Measurements from ENCODE around the gene RAPSN. TPM values are rescaled to one million over a fixed set of nuclear protein-coding genes. Genes with fewer than 3 reads are reported as not detected.

The RAPSN gene
- total RNA-seq, 4 donors from 2014 or later: 0.38 TPM; not detected in 3

- DNase-seq: no peak
- 64 to 65% methylated on average over 2 of the region's 2 CpGs for WGBS, 2 donors
- Histone ChIP-seq H3K4me1 (peaks cover 0 to 22% (median under 1%) of the 10 kb centered on the region in 3 donors), H3K4me3 (no peak overlapping the region), H3K27ac (peak overlapping the region in 1 of 4 donors; percentile 19), H3K27me3 (no peaks in the 10 kb centered on the region), H3K9me3 (no peaks in the 10 kb centered on the region), H3K36me3 (peaks cover 19 to 70% (median 27%) of the 10 kb centered on the region in 3 donors)
- intact Hi-C loops (cut with DNase I): no loop called here
- TF ChIP-seq POLR2A (IDR thresholded peaks at IDR 0.05) (no peak), CTCF (IDR thresholded peaks at IDR 0.05) (no peak)
Measured at GRCh38 chr11:47489395-47489755, 40.4 kb upstream of the RAPSN start.

GRCh38 chr11:47488674-47489394 is 39.9 kb upstream of the RAPSN start:
- DNase-seq: no peak
- Histone ChIP-seq H3K4me1 (peaks cover 0 to 22% (median 0%) of the 10 kb centered on the region in 3 donors), H3K27ac (peak overlapping the region in 1 of 4 donors; percentile 19), H3K4me3 (no peak overlapping the region), H3K27me3 (no peaks in the 10 kb centered on the region), H3K9me3 (no peaks in the 10 kb centered on the region), H3K36me3 (peaks cover 21 to 70% (median 28%) of the 10 kb centered on the region in 3 donors)
- intact Hi-C loops (cut with DNase I): no loop called here
- 78 to 79% methylated on average over 6 of the region's 6 CpGs for WGBS, 2 donors
- TF ChIP-seq CTCF (IDR thresholded peaks at IDR 0.05) (no peak), POLR2A (IDR thresholded peaks at IDR 0.05) (no peak)

- 80 to 82% methylated on average over 3 of the region's 3 CpGs for WGBS, 2 donors
- no peak for TF ChIP-seq CTCF (IDR thresholded peaks at IDR 0.05)
- TF ChIP-seq POLR2A (IDR thresholded peaks at IDR 0.05): no peak
- Histone ChIP-seq H3K36me3 (peaks cover 23 to 71% (median 36%) of the 10 kb centered on the region in 3 donors), H3K9me3 (no peaks in the 10 kb centered on the region), H3K27me3 (no peaks in the 10 kb centered on the region), H3K4me3 (no peak overlapping the region), H3K4me1 (peaks cover 0 to 22% (median 0%) of the 10 kb centered on the region in 3 donors), H3K27ac (no peak overlapping the region)
- intact Hi-C loops (cut with DNase I): no loop called here
- no peak for DNase-seq
Measured at GRCh38 chr11:47488111-47488510, 39.2 kb upstream of the RAPSN start.

- TF ChIP-seq CTCF (IDR thresholded peaks at IDR 0.05): no peak
- TF ChIP-seq POLR2A (IDR thresholded peaks at IDR 0.05): no peak
- Histone ChIP-seq H3K36me3 (peaks cover 29 to 73% (median 43%) of the 10 kb centered on the region in 3 donors), H3K9me3 (no peaks in the 10 kb centered on the region), H3K27me3 (no peaks in the 10 kb centered on the region), H3K4me1 (peaks cover 0 to 22% (median 0%) of the 10 kb centered on the region in 3 donors), H3K4me3 (no peak overlapping the region), H3K27ac (no peak overlapping the region)
- DNase-seq: no peak
- 88 to 96% methylated on average over 2 of the region's 2 CpGs for WGBS, 2 donors
- intact Hi-C loops (cut with DNase I): no loop called here
Measured at GRCh38 chr11:47487421-47487820, 38.5 kb upstream of the RAPSN start.

- H3K9me3 ChIP-seq: no peaks in the 10 kb centered on the region
- H3K4me3 ChIP-seq: no peak overlapping the region
- no peak for TF ChIP-seq POLR2A (IDR thresholded peaks at IDR 0.05)
- no peak overlapping the region for H3K27ac ChIP-seq
- no peak for DNase-seq
- H3K4me1 ChIP-seq: peaks cover 0 to 22% (median 0%) of the 10 kb centered on the region in 3 donors
- peaks cover 34 to 90% (median 58%) of the 10 kb centered on the region in 3 donors for H3K36me3 ChIP-seq
- intact Hi-C loops (cut with DNase I): no loop called here
- WGBS, 2 donors: 85 to 86% methylated on average over 7 of the region's 7 CpGs
- H3K27me3 ChIP-seq: no peaks in the 10 kb centered on the region
Measured at GRCh38 chr11:47485107-47485506, 36.2 kb upstream of the RAPSN start.
